Measurements from ENCODE around the gene CACNA1B.

GRCh38 chr9:138053996-138054752 lies 176.6 kb downstream of the CACNA1B start:
- TF ChIP-seq, protein P1, sequence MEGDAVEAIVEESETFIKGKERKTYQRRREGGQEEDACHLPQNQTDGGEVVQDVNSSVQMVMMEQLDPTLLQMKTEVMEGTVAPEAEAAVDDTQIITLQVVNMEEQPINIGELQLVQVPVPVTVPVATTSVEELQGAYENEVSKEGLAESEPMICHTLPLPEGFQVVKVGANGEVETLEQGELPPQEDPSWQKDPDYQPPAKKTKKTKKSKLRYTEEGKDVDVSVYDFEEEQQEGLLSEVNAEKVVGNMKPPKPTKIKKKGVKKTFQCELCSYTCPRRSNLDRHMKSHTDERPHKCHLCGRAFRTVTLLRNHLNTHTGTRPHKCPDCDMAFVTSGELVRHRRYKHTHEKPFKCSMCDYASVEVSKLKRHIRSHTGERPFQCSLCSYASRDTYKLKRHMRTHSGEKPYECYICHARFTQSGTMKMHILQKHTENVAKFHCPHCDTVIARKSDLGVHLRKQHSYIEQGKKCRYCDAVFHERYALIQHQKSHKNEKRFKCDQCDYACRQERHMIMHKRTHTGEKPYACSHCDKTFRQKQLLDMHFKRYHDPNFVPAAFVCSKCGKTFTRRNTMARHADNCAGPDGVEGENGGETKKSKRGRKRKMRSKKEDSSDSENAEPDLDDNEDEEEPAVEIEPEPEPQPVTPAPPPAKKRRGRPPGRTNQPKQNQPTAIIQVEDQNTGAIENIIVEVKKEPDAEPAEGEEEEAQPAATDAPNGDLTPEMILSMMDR (IDR thresholded peaks at IDR 0.05): no peak
- no peak for TF ChIP-seq EP300 (IDR thresholded peaks at IDR 0.05)
- no peak for TF ChIP-seq POLR2A (IDR thresholded peaks at IDR 0.05)
